ENCODE data around the gene TBXAS1.

- TF ChIP-seq CTCF (IDR thresholded peaks at IDR 0.05) (no peak), ZFX (IDR thresholded peaks at IDR 0.05; ENCODE audit: borderline replicate concordance) (no peak)
These were observed 118.0 kb downstream of the TBXAS1 start for GRCh38 chr7:139947021-139947420.

All from 22Rv1 (cell line).